Measurements from ENCODE around the gene DNAJB9.
A peak's percentile ranks its signal among the peaks of the same experiment; 100 is the strongest.

DNAJB9 gene
- long read RNA-seq, transcript DNAJB9-201 (3 exons, 2,715 nt), result major isoform, 161 of 163 reads
- long read RNA-seq, partial matches to known transcripts, result 0 of 163 reads
- long read RNA-seq, other reads (novel, unspliced or antisense), result 1 of 163 reads

- TF ChIP-seq, protein P1, sequence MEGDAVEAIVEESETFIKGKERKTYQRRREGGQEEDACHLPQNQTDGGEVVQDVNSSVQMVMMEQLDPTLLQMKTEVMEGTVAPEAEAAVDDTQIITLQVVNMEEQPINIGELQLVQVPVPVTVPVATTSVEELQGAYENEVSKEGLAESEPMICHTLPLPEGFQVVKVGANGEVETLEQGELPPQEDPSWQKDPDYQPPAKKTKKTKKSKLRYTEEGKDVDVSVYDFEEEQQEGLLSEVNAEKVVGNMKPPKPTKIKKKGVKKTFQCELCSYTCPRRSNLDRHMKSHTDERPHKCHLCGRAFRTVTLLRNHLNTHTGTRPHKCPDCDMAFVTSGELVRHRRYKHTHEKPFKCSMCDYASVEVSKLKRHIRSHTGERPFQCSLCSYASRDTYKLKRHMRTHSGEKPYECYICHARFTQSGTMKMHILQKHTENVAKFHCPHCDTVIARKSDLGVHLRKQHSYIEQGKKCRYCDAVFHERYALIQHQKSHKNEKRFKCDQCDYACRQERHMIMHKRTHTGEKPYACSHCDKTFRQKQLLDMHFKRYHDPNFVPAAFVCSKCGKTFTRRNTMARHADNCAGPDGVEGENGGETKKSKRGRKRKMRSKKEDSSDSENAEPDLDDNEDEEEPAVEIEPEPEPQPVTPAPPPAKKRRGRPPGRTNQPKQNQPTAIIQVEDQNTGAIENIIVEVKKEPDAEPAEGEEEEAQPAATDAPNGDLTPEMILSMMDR (IDR thresholded peaks at IDR 0.05; ENCODE audit: insufficient read depth, low read length), result no peak
- peak; percentile 88 for TF ChIP-seq POLR2AphosphoS5 (IDR thresholded peaks at IDR 0.05; ENCODE audit: low read depth)
- peak; percentile 83 for TF ChIP-seq GABPA (IDR thresholded peaks at IDR 0.05; ENCODE audit: low read depth)
- peak; percentile 26 for TF ChIP-seq REST (IDR thresholded peaks at IDR 0.05; ENCODE audit: insufficient replicate concordance, low read depth)
- TF ChIP-seq SPI1 (IDR thresholded peaks at IDR 0.05; ENCODE audit: borderline replicate concordance, low read depth), result peak; percentile 76; the same call in 1 of the 2 replicates
- H3K4me3 ChIP-seq (replicated peaks; ENCODE audit: insufficient read depth, low read length), result peak within 1 kb of the TSS; percentile 98
- H3K27me3 ChIP-seq (ENCODE audit: insufficient read depth, poor library complexity, severe bottlenecking), result no peaks in the 10 kb centered on the region
- peak; percentile 98 to 100 for DNase-seq (ENCODE audit: low read depth in 1 of 2, low spot score in 1 of 2)
- H3K27ac ChIP-seq (replicated peaks), result peak within 1 kb of the TSS; percentile 94
Measured at GRCh38 chr7:108569381-108570145, at the start of gene DNAJB9, which contains the start of gene THAP5. Gene DNAJB9 (plus strand): TSS chr7:108569874. CDS start chr7:108571727, 1,853 bp downstream. Gene THAP5 (minus strand): TSS chr7:108569706. CDS start chr7:108569569, 137 bp downstream.

GRCh38 chr7:108522780-108523179, 46.9 kb upstream of the DNAJB9 start:
- H3K4me3 ChIP-seq (replicated peaks; ENCODE audit: insufficient read depth, low read length), result no peak overlapping the region
- TF ChIP-seq GABPA (IDR thresholded peaks at IDR 0.05; ENCODE audit: low read depth) (no peak), SPI1 (IDR thresholded peaks at IDR 0.05; ENCODE audit: borderline replicate concordance, low read depth) (no peak), POLR2AphosphoS5 (IDR thresholded peaks at IDR 0.05; ENCODE audit: low read depth) (no peak), REST (IDR thresholded peaks at IDR 0.05; ENCODE audit: insufficient replicate concordance, low read depth) (no peak)
- TF ChIP-seq, protein P1 (IDR thresholded peaks at IDR 0.05; ENCODE audit: insufficient read depth, low read length), result no peak
- no peaks in the 10 kb centered on the region for H3K27me3 ChIP-seq (ENCODE audit: insufficient read depth, poor library complexity, severe bottlenecking)
- no peak overlapping the region for H3K27ac ChIP-seq (replicated peaks)
- no peak for DNase-seq (ENCODE audit: low read depth in 1 of 2, low spot score in 1 of 2)

- TF ChIP-seq GABPA (IDR thresholded peaks at IDR 0.05; ENCODE audit: low read depth) (no peak; the same call in 1 of the 2 replicates), SPI1 (IDR thresholded peaks at IDR 0.05; ENCODE audit: borderline replicate concordance, low read depth) (no peak), POLR2AphosphoS5 (IDR thresholded peaks at IDR 0.05; ENCODE audit: low read depth) (no peak), REST (IDR thresholded peaks at IDR 0.05; ENCODE audit: insufficient replicate concordance, low read depth) (no peak)
- TF ChIP-seq, protein P1 (IDR thresholded peaks at IDR 0.05; ENCODE audit: insufficient read depth, low read length), result no peak
- no peaks in the 10 kb centered on the region for H3K27me3 ChIP-seq (ENCODE audit: insufficient read depth, poor library complexity, severe bottlenecking)
- H3K27ac ChIP-seq (replicated peaks), result peak overlapping the region; percentile 78
- peak in 1 of 2 experiments; percentile 77 for DNase-seq (ENCODE audit: low read depth in 1 of 2, low spot score in 1 of 2)
- H3K4me3 ChIP-seq (replicated peaks; ENCODE audit: insufficient read depth, low read length), result peak overlapping the region; percentile 83
Measured at GRCh38 chr7:108525327-108525984, 44.2 kb upstream of the DNAJB9 start.

All from HL-60 (cell line).